Activated CD4-positive, alpha-beta T cell treated with anti-CD3 and anti-CD28 coated beads, Interleukin-10, Interleukin-2, amounts not matched to agents 100 ng/mL and 50 ng/mL, durations not matched to agents 16 hours and 8 hours (primary cell): ENCODE measurements around the gene TROAP.
"Not testable (repeated sequence)": the region's sequence is repeated elsewhere in the genome, so short reads cannot be mapped to it uniquely, and the experiment has no call there.

Experiments
- DNase-seq: peaks from one replicate; pipeline ENCODE4 v3.0.0-alpha.2; 2020

TROAP gene

DNA sequence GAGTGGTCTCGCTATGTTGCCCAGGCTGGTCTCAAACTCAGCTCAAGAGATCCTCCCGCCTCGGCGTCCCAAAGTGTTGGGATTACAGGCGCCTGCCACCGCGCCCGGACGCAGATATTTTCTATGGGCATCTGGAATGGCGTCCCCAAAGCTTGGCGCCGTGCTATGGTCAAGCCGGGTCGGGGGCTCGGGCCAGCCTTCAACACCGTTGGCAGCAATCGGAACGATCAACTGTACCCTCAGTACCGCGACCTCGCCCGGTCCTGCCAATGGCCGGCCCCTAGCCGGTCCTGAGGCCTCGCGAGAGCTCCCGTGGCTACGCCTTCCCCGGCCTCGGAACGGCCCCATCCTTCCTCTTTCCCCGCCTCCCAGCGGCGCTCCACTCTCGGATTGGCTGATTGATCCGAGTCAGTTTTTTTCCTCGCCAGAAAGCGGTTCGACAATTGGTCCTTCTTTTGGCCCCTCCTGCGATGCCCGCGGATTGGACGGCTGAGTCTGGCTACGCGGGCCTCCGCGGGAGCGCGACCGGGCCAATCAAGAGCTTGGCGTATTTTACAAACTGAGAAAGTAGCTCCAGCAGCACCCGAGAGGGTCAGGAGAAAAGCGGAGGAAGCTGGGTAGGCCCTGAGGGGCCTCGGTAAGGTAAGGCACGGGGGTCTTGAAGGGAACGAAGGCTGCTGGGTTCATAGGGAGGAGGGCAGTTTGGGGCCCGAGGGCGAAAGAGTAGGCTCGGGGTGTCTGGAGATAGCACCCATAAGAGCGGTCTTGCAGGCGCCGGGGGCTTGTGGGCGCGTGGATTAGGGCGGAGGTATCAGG, at the start of gene TROAP:
Gene TROAP (plus strand): TSS at position 548 of the 816 bp plus-strand sequence. CDS start 354 bp downstream, outside the sequence.
- DNase-seq = peak; percentile 99

GRCh38 chr12:49273726-49274395, 49.2 kb upstream of the TROAP start:
- no peak for DNase-seq

GRCh38 chr12:49274396-49275069, 48.5 kb upstream of the TROAP start:
- DNase-seq = no peak

DNA sequence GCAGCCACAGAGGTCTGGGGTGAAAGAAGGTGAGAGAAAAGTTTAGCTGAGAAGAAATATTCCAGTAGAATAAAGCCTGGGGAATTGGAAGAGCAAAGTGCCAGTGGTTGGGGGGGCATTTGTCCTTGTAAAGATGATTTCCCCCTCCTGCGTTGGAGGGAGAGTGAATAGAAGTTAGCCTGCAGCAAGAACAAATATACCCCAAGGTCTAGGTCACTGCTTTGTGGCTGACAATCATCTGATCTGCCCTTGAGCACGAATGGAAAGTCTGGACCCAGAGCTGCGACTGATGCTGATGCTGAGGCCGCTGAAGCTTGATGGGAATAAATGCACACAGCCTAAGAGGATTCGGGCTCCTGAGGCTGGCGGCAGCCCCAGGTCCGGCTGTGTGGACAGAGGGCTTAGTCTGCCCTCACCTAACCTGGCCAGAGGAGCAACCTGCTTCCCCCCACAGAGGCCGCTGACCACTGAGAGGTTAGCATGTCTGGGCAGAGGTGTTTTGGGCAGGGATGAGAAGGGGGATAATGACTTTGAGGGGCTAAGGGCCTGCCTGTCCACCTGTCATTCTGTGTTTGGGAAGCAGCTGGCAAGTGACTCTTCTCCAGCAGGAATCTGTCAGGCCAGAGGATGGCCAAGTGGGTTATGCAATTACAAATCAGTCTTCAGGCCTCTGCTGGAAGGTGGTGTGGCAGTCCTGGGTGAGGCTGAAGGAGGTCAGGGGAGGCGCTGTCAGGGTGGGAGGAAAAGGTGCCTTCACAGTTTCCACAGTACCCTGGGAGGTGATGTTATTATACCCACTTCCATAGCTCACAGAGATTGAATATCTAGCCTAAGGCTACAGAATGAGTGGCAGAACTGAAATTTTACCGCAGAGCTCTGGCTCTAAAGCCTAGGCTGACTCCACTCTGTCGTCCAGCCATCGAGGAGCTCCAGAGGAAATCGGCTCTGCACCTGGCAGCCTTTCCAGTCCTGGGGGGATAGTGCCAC, 46.5 kb upstream of the TROAP start:
- no peak for DNase-seq

GRCh38 chr12:49277466-49277865, 45.6 kb upstream of the TROAP start:
- no peak for DNase-seq

GRCh38 chr12:49279706-49280159, 43.3 kb upstream of the TROAP start:
- DNase-seq = no peak

DNA sequence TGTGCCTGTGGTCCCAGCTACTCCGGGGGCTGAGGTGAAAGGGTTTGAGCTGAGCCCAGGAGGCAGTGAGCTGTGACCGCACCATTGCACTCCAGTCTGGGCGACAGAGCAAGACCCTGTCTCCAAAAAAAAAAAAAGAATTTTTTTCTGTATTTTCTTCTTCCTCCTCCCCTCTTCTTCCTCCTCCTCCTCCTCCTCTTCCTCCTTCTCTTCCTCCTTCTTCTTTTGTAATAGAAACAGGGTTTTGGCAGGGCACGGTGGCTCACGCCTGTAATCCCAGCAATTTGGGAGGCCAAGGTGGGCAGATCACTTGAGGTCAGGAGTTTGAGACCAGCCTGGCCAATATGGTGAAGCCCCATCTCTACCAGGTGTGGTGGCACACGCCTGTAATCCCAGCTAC, 42.5 kb upstream of the TROAP start:
- DNase-seq = not testable (repeated sequence)

GRCh38 chr12:49282302-49282701, 40.8 kb upstream of the TROAP start:
- no peak for DNase-seq

GRCh38 chr12:49282740-49283375, 40.2 kb upstream of the TROAP start:
- not testable (repeated sequence) for DNase-seq

- DNase-seq = no peak
These were observed 39.3 kb upstream of the TROAP start for GRCh38 chr12:49283541-49284429.

- DNase-seq = no peak
These were observed 38.4 kb upstream of the TROAP start for GRCh38 chr12:49284672-49285071.

DNA sequence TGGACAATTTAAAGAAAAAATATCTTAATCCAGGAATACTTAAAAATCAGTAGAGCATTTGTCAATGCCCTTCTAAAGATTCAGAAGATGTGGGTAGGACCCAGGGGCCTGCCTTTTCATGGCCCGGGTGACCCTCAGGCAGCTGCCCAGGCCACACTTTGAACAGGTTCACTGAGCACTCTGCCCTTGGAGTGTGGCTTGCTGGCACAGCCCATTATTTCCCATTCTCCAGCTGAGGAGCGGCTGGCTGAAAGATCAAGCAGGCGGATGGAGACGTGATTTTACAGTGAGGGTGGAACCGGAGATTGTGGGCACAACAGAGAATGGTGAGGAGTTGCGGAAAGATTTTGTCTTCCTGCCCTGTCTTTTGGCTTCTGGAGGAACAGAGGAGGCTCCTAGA, 35.2 kb upstream of the TROAP start:
- DNase-seq = no peak

DNA sequence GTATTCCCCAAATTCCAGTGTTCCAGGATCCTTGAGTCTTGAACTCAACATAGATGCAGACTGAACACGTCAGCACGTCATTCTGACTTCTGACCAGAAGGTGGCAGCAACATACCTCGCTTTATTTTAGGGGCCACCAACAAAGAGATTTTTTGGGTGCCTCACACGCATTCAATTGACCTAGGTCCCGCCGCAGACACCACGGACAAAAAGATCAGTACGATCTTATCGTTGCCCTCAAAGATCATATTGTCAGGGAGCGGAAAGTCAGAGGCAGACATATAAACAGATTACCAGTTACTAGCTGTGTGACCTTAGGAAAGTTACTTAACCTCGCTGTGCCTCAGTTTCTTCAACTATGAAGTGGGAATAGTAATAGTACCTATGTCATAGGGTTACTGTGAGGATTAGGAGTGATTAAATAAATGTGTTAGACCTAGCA, 34.6 kb upstream of the TROAP start:
- DNase-seq = peak; percentile 74

GRCh38 chr12:49288922-49289555, 34.0 kb upstream of the TROAP start:
- no peak for DNase-seq

- DNase-seq = no peak
These were observed 30.4 kb upstream of the TROAP start for GRCh38 chr12:49292729-49293055.

DNA sequence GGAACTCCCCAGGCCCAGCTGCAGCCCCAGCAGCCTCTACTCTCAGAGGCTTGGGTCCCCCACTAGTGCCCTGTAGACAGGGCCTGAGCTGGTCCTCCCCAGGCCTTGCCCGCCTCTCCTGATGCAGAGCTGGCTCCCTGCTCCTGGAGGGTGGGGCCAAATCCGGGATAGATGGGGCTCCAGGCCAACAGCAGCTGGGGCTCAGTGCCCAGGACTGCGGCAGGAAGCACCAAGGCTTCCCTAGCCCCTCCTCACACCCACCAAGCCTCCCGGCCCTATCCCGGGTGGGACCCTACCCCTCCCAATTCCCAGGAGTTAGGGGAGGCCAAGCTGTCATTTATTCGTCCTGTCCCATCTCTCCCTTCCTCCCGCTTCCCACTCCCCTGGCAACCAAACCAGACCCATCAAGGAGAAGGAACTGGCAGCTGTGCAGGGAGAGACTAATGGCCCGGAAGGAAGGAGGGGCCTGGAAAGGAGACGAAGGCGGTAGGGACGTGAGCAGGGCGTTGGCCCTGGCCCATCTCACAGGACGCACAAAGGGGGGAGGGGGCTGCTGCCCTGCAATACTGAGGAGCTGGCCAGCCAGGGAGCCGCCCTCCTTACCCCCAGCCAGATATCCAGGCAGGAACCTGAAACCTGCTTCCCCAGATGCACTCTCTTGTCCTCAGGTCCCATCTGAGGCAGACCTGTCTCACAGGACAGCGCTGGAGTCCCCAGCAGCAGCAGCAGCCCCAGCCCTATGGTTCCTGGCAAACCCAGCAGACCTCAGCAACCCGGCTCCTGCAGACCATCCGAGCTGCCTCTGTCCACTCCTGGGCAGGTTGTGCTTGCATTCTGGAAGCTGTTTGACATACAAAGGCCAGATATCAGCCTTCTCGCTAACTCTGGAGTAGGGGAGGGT, 29.7 kb upstream of the TROAP start:
- DNase-seq = no peak

GRCh38 chr12:49294086-49294803, 28.8 kb upstream of the TROAP start:
- DNase-seq = no peak

GRCh38 chr12:49294804-49295081, 28.3 kb upstream of the TROAP start:
- DNase-seq = no peak
